BLaER1 treated with 17β-estradiol and CSF1 and Interleukin-3, amounts not matched to agents 10 nM and 100 nM (cell line): Measurements from ENCODE around the gene CHRM1.

Experiments
- H3K27ac ChIP-seq, 11 experiments: shearing (Covaris generic); formaldehyde crosslinking; 2 replicates each; pipeline ENCODE4 v1.8.1; 2022
- H3K27me3 ChIP-seq, 11 experiments: shearing (Covaris generic); formaldehyde crosslinking; 2 replicates each; pipeline ENCODE4 v1.8.1; 2022
- H3K36me3 ChIP-seq, 11 experiments: shearing (Covaris generic); formaldehyde crosslinking; 2 replicates each; pipeline ENCODE4 v1.8.1; 2022
- H3K4me1 ChIP-seq, 10 experiments: shearing (Covaris generic); formaldehyde crosslinking; 2 replicates each; pipeline ENCODE4 v1.8.1; 2022
- H3K4me2 ChIP-seq, 11 experiments: shearing (Covaris generic); formaldehyde crosslinking; 2 replicates each; pipeline ENCODE4 v1.8.1; 2022
- H3K4me3 ChIP-seq, 10 experiments: shearing (Covaris generic); formaldehyde crosslinking; 2 replicates each; pipeline ENCODE4 v1.8.1; 2022
- H3K9ac ChIP-seq, 11 experiments: shearing (Covaris generic); formaldehyde crosslinking; 2 replicates each; pipeline ENCODE4 v1.8.1; 2022
- H3K9me3 ChIP-seq, 11 experiments: shearing (Covaris generic); formaldehyde crosslinking; replicated peaks in 1 of 11; 2 replicates each; pipeline ENCODE4 v1.8.1; 2022
- H4K20me1 ChIP-seq, 11 experiments: shearing (Covaris generic); formaldehyde crosslinking; 2 replicates each; pipeline ENCODE4 v1.8.1; 2022
- Cebpa-rat ChIP-seq, 11 experiments: shearing (Covaris generic); IDR thresholded peaks; 2 replicates each; pipeline ENCODE4 v1.8.1; 2022

The CHRM1 gene, protein sequence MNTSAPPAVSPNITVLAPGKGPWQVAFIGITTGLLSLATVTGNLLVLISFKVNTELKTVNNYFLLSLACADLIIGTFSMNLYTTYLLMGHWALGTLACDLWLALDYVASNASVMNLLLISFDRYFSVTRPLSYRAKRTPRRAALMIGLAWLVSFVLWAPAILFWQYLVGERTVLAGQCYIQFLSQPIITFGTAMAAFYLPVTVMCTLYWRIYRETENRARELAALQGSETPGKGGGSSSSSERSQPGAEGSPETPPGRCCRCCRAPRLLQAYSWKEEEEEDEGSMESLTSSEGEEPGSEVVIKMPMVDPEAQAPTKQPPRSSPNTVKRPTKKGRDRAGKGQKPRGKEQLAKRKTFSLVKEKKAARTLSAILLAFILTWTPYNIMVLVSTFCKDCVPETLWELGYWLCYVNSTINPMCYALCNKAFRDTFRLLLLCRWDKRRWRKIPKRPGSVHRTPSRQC

DNA sequence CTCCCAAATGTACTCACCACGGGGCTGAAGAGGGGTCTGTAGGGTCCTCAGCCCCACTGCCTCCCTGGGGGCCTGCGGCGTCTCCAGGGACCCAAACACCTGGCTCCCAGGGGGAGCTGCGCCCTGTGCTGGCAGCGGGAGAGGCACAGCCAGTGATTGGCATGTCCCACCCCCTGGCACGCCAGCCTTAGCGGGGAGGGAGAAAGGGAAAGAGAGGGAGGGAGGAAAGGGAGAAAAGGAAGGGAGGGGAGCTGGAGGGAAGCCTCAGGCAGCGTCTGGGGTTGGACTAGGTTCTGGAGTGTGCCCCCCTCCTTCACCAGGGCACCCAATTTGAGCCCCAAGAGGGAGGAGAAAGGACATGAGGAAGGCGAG, at the start of gene CHRM1:
CHRM1 (minus strand) TSS at position 163 of the 372 bp plus-strand sequence. CDS start 10,263 bp downstream, outside the sequence.
- Histone ChIP-seq H3K9ac (no peak within 1 kb of the TSS), H3K4me2 (peak within 1 kb of the TSS; percentile 15 to 93 (median 55); a peak in 18 of 22 replicates)

DNA sequence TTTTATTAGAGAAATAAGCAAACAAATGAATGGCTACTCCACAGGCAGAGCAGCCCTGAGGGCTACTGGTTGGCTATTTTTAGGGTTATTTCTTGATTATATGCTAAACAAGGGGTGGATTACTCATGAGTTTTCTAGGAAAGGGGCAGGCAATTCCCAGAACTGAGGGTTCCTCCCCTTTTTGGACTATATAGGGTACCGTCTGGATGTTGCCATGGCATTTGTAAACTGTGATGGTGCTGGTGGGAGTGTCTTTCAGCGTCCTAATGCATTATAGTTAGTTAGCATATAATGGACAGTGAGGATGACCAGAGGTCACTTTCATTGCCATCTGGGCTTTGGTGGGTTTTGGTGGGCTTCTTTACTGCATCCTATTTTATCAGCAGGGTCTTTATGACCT, 44.4 kb upstream of the CHRM1 start:
- no peaks in the 10 kb centered on the region for H3K36me3 ChIP-seq
- no peaks in the 10 kb centered on the region for H4K20me1 ChIP-seq
- no peak overlapping the region for H3K4me2 ChIP-seq
- H3K4me1 ChIP-seq, result no peaks in the 10 kb centered on the region
- H3K27ac ChIP-seq, result no peak overlapping the region
- TF ChIP-seq Cebpa-rat (IDR thresholded peaks at IDR 0.05), result no peak
- H3K9ac ChIP-seq, result no peak overlapping the region
- no peak overlapping the region for H3K4me3 ChIP-seq
- H3K27me3 ChIP-seq, result no peaks in the 10 kb centered on the region
- peaks cover 0 to 5% (median 0%) of the 10 kb centered on the region in 11 experiments; a peak in 1 of 22 replicates for H3K9me3 ChIP-seq

More for the DNA sequence above, at the start of gene CHRM1:
- H3K4me1 ChIP-seq, result peaks cover 10 to 57% (median 44%) of the 10 kb centered on the region in 10 experiments; a peak in 18 of 20 replicates
- H3K4me3 ChIP-seq, result no peak within 1 kb of the TSS
- H3K36me3 ChIP-seq, result no peaks in the 10 kb centered on the region
- no peak for TF ChIP-seq Cebpa-rat (IDR thresholded peaks at IDR 0.05)
- H3K27ac ChIP-seq, result no peak within 1 kb of the TSS
- H4K20me1 ChIP-seq, result peaks cover 0 to 25% (median 0%) of the 10 kb centered on the region in 11 experiments; a peak in 5 of 22 replicates
- H3K27me3 ChIP-seq, result peaks cover 42 to 54% (median 45%) of the 10 kb centered on the region in 11 experiments
- peaks cover 0 to 5% (median 0%) of the 10 kb centered on the region in 11 experiments; a peak in 3 of 22 replicates for H3K9me3 ChIP-seq

DNA sequence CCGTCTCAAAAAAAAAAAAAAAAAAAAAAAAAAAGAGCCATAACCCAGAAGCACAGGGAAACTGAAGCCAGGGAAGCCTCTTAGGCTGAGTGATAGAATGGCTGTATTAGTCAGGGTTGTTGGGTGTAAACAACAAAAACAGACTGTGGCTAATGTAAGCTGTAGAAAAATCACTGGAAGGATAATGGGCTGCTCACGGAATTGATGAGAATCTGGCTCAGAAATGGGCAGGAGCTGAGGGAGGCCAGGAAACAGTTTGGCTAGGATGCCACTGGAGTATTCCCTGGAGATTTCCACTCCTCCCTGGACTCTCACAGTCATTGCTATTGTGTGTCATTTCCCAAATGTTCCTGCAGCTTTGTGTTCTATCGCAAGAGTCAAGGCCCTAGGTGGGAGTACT, 41.2 kb upstream of the CHRM1 start:
- no peak for TF ChIP-seq Cebpa-rat (IDR thresholded peaks at IDR 0.05)
- Histone ChIP-seq H3K9me3 (peaks cover 0 to 5% (median 0%) of the 10 kb centered on the region in 11 experiments; a peak in 1 of 22 replicates), H3K4me1 (peaks cover 10 to 15% (median 13%) of the 10 kb centered on the region in 10 experiments), H3K36me3 (no peaks in the 10 kb centered on the region), H3K4me3 (no peak overlapping the region), H3K27ac (no peak overlapping the region), H4K20me1 (no peaks in the 10 kb centered on the region), H3K4me2 (no peak overlapping the region), H3K9ac (no peak overlapping the region), H3K27me3 (no peaks in the 10 kb centered on the region)

DNA sequence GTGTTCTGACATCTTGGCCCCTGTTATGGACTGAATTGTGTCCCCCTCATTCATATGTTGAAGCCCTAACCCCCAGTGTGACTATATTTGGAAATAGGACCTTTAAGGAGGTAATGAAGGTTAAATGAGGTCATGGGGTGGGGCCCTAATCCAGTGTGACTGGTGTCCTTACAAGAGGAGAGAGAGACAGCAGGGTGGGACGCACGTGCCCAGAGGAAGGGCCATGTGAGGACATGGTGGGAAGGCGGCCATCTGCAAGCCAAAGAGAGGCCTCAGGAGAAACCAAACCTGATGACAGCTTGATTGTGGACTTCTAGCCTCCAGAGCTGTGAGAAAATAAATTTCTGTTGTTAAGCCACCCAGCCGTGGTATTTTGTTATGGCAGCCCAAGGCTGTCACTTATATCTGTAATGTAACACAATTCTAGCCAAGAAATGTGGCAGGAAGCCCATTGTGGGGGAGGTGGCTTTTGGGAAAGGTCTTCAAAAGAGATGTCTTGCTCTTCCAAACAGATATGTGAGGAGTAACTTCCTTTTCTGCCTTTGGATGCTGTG, 39.9 kb upstream of the CHRM1 start:
- H3K27me3 ChIP-seq, result no peaks in the 10 kb centered on the region
- H4K20me1 ChIP-seq, result no peaks in the 10 kb centered on the region

GRCh38 chr11:62959422-62959980, 38.3 kb upstream of the CHRM1 start:
- no peak overlapping the region for H3K4me3 ChIP-seq
- H3K4me2 ChIP-seq, result peak overlapping the region; percentile 43 to 64 (median 54); a peak in 18 of 22 replicates
- H3K27me3 ChIP-seq, result no peaks in the 10 kb centered on the region
- no peaks in the 10 kb centered on the region for H4K20me1 ChIP-seq
- no peaks in the 10 kb centered on the region for H3K9me3 ChIP-seq
- H3K36me3 ChIP-seq, result no peaks in the 10 kb centered on the region
- H3K9ac ChIP-seq, result no peak overlapping the region
- no peak for TF ChIP-seq Cebpa-rat (IDR thresholded peaks at IDR 0.05)
- peaks cover 10 to 15% (median 13%) of the 10 kb centered on the region in 10 experiments for H3K4me1 ChIP-seq
- no peak overlapping the region for H3K27ac ChIP-seq

More for the DNA sequence above, 39.9 kb upstream of the CHRM1 start:
- Histone ChIP-seq H3K9me3 (no peaks in the 10 kb centered on the region), H3K4me2 (no peak overlapping the region), H3K4me3 (no peak overlapping the region), H3K36me3 (no peaks in the 10 kb centered on the region), H3K27ac (no peak overlapping the region), H3K4me1 (peaks cover 10 to 15% (median 13%) of the 10 kb centered on the region in 10 experiments), H3K9ac (no peak overlapping the region)
- TF ChIP-seq Cebpa-rat (IDR thresholded peaks at IDR 0.05), result no peak

DNA sequence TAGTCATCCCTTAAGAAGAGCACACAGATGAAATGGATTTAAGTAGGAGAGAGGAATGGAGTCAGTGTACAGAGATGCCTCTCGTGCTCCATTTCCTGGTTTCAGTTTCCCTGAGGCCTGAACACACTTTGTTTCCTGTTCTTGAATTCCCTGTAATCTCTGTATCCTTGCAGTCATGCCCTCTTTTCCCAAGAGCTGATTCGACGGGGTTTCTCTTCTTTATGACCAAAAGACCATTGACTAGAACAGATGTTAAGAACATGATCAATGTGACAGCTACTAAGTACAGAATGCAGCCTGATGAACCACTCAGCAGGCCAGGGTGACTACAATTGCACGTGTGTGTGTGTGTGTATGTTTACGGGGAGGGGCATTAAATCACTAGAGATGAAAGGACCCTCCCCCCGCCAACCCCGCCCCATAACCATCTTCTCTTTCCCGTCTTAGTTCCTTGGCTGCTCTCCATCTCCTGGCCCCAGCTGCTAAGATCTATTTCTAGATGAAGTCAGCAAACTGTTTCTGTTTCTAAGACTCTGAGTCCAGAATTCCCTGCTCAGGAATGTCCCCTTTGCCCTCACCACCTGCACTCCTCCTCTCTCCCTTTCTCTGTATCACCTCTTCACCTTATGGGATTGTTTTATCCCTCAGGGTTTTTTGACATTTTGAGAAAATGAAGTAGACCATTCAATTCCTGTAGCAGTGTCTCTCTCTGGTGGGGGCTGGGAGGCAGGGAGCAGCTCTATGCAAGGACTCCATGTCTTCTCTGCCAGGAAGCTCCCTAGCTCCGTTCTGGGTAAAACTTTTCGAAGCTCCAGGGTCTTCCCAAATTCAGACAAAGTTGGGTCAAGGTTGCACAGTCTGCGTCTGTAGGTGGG, 37.6 kb upstream of the CHRM1 start:
- peaks cover 10 to 15% (median 13%) of the 10 kb centered on the region in 10 experiments for H3K4me1 ChIP-seq
- peak overlapping the region; percentile 43 to 64 (median 54) for H3K4me2 ChIP-seq
- TF ChIP-seq Cebpa-rat (IDR thresholded peaks at IDR 0.05), result no peak
- no peaks in the 10 kb centered on the region for H3K36me3 ChIP-seq
- no peaks in the 10 kb centered on the region for H3K9me3 ChIP-seq
- H3K9ac ChIP-seq, result peak overlapping the region in 1 of 11 experiments; percentile 15; a peak in 1 of 22 replicates
- no peaks in the 10 kb centered on the region for H4K20me1 ChIP-seq
- H3K27ac ChIP-seq, result peak overlapping the region in 4 of 11 experiments; percentile 5 to 29 (median 15); a peak in 2 of 22 replicates
- H3K4me3 ChIP-seq, result no peak overlapping the region
- no peaks in the 10 kb centered on the region for H3K27me3 ChIP-seq

GRCh38 chr11:62957147-62957546, 36.0 kb upstream of the CHRM1 start:
- Histone ChIP-seq H3K4me2 (no peak overlapping the region), H3K9me3 (no peaks in the 10 kb centered on the region), H3K4me1 (peaks cover 10 to 15% (median 13%) of the 10 kb centered on the region in 10 experiments), H3K9ac (no peak overlapping the region), H3K4me3 (no peak overlapping the region), H4K20me1 (no peaks in the 10 kb centered on the region), H3K27ac (no peak overlapping the region), H3K36me3 (no peaks in the 10 kb centered on the region), H3K27me3 (no peaks in the 10 kb centered on the region)
- TF ChIP-seq Cebpa-rat (IDR thresholded peaks at IDR 0.05), result no peak

DNA sequence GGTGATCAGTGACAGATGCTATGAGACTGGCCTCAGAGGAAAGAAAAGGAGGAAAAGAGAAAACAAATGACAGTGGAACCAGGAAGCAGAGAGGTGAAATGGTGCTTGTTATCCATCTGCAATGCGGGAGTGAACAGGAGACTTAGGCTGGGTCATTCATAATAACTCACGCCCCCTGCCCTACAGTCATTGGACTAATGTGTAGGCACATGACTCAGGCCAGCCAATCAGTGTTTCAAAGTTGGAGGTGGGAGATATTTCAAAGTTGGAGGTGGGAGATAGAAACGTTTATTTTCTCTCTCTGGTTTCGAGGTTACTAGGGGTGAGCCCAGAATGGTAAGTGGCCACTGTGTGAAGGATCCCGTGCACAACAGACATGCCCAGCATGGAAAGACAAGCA, 33.3 kb upstream of the CHRM1 start:
- Histone ChIP-seq H4K20me1 (no peaks in the 10 kb centered on the region), H3K36me3 (no peaks in the 10 kb centered on the region), H3K27ac (no peak overlapping the region), H3K9me3 (no peaks in the 10 kb centered on the region), H3K4me1 (peaks cover 10 to 14% (median 13%) of the 10 kb centered on the region in 10 experiments), H3K4me2 (no peak overlapping the region), H3K4me3 (no peak overlapping the region), H3K27me3 (no peaks in the 10 kb centered on the region), H3K9ac (no peak overlapping the region)
- TF ChIP-seq Cebpa-rat (IDR thresholded peaks at IDR 0.05), result no peak
